SK-N-SH (cell line): ENCODE measurements around the gene FBXL15.

Source experiments
- CHD2 ChIP-seq: fragments of 150-350 bp; IDR thresholded peaks from 2 replicates; pipeline ENCODE4 v1.6.1; 2018; ENCODE audit warnings: low read length; ENCODE audit not compliant: partially characterized antibody
- EP300 ChIP-seq, 2 experiments: IDR thresholded peaks; 2 replicates each; pipeline versions ENCODE4 v1.4.0 to v1.6.1; 2012; ENCODE audit warnings: borderline replicate concordance in 1 of 2, low read depth in 1 of 2, low read length in 1 of 2
- FOXJ3 ChIP-seq: sonication (generic); formaldehyde crosslinking; IDR thresholded peaks from 2 replicates; pipeline ENCODE4 v1.5.1; 2020; ENCODE audit warnings: mild to moderate bottlenecking, missing genetic modification reagents
- GABPA ChIP-seq: IDR thresholded peaks from 2 replicates; pipeline ENCODE4 v1.4.0; 2012; ENCODE audit warnings: low read depth, mild to moderate bottlenecking
- MEF2A ChIP-seq: IDR thresholded peaks from 2 replicates; pipeline ENCODE4 v1.4.0; 2012; ENCODE audit warnings: low read depth, borderline replicate concordance
- POLR2AphosphoS5 ChIP-seq: IDR thresholded peaks from 2 replicates; pipeline ENCODE4 v1.6.1; 2012; ENCODE audit warnings: low read depth, low read length
- TAF1 ChIP-seq: IDR thresholded peaks from 2 replicates; pipeline ENCODE4 v1.6.1; 2012; ENCODE audit warnings: low read depth, mild to moderate bottlenecking, low read length, moderate library complexity, borderline replicate concordance
- YY1 ChIP-seq: IDR thresholded peaks from 2 replicates; pipeline ENCODE4 v1.4.0; 2012; ENCODE audit warnings: low read depth, mild to moderate bottlenecking
- TF ChIP-seq, protein P1 (sequence below): fragments of 200-600 bp; sonication (generic); IDR thresholded peaks from 2 replicates; pipeline ENCODE4 v1.6.1; 2017; ENCODE audit warnings: antibody characterized with exemption, mild to moderate bottlenecking, moderate library complexity
- TF ChIP-seq, protein P2 (sequence below): IDR thresholded peaks from 2 replicates; pipeline ENCODE4 v1.4.0; 2012; ENCODE audit warnings: low read depth, borderline replicate concordance
- TF ChIP-seq, protein P3 (sequence below): IDR thresholded peaks from 2 replicates; pipeline ENCODE4 v1.6.1; 2012; ENCODE audit warnings: mild to moderate bottlenecking, low read depth, low read length, moderate library complexity

DNA sequence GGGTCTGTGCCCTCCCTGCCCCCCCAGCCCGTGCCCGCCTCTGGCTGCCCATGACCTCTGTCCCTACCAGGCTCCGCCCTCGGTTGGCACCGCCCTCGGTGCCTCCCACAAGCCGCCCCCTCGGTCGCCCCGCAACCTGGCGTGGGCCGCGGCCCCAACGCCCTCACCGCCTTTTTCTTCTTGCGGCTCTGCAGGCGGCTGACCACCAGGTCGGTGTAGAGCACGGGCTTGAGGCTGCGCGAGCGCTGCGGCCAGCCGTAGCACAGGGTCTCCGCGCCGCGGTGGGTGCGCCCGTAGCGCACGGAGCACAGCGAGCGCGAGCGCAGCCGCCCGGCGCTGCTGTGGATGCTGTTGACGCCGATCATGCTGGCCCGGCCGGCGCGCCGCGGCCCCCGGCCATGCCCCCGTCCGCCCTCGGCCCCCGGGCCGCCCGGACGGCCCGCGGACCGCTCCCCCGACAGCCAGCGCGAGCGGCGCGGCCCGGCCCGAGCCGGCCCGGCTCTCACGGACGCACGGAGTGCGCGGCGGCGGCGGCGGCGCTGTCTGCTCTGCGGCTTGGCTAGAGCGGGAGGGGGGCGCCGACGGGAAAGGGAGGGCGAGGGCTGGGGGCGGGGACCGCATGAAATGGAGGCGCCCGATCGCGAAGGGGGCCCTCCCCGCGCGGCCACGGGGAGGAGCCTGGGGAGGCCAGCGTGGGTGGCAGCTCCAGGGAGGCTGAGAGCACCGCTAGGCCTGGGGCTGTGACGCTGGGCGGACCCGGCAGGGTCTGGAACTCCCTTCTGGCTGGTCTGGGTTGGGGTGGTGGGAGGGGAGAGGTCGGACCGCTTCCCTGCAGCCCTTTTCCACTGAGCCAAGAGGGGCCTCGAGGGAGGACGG, 11.7 kb upstream of the FBXL15 start:
- TF ChIP-seq, protein P1, sequence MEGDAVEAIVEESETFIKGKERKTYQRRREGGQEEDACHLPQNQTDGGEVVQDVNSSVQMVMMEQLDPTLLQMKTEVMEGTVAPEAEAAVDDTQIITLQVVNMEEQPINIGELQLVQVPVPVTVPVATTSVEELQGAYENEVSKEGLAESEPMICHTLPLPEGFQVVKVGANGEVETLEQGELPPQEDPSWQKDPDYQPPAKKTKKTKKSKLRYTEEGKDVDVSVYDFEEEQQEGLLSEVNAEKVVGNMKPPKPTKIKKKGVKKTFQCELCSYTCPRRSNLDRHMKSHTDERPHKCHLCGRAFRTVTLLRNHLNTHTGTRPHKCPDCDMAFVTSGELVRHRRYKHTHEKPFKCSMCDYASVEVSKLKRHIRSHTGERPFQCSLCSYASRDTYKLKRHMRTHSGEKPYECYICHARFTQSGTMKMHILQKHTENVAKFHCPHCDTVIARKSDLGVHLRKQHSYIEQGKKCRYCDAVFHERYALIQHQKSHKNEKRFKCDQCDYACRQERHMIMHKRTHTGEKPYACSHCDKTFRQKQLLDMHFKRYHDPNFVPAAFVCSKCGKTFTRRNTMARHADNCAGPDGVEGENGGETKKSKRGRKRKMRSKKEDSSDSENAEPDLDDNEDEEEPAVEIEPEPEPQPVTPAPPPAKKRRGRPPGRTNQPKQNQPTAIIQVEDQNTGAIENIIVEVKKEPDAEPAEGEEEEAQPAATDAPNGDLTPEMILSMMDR, result no peak
- TF ChIP-seq, protein P2, sequence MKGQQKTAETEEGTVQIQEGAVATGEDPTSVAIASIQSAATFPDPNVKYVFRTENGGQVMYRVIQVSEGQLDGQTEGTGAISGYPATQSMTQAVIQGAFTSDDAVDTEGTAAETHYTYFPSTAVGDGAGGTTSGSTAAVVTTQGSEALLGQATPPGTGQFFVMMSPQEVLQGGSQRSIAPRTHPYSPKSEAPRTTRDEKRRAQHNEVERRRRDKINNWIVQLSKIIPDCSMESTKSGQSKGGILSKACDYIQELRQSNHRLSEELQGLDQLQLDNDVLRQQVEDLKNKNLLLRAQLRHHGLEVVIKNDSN, result no peak
- TF ChIP-seq, protein P3, sequence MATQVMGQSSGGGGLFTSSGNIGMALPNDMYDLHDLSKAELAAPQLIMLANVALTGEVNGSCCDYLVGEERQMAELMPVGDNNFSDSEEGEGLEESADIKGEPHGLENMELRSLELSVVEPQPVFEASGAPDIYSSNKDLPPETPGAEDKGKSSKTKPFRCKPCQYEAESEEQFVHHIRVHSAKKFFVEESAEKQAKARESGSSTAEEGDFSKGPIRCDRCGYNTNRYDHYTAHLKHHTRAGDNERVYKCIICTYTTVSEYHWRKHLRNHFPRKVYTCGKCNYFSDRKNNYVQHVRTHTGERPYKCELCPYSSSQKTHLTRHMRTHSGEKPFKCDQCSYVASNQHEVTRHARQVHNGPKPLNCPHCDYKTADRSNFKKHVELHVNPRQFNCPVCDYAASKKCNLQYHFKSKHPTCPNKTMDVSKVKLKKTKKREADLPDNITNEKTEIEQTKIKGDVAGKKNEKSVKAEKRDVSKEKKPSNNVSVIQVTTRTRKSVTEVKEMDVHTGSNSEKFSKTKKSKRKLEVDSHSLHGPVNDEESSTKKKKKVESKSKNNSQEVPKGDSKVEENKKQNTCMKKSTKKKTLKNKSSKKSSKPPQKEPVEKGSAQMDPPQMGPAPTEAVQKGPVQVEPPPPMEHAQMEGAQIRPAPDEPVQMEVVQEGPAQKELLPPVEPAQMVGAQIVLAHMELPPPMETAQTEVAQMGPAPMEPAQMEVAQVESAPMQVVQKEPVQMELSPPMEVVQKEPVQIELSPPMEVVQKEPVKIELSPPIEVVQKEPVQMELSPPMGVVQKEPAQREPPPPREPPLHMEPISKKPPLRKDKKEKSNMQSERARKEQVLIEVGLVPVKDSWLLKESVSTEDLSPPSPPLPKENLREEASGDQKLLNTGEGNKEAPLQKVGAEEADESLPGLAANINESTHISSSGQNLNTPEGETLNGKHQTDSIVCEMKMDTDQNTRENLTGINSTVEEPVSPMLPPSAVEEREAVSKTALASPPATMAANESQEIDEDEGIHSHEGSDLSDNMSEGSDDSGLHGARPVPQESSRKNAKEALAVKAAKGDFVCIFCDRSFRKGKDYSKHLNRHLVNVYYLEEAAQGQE, result no peak
- no peak for TF ChIP-seq FOXJ3 (CRISPR knock-in tag)
- TF ChIP-seq GABPA, result no peak
- no peak for TF ChIP-seq EP300 (IDR thresholded peaks at IDR 0.05; ENCODE audit: borderline replicate concordance in 1 of 2, low read depth in 1 of 2, low read length in 1 of 2)
- TF ChIP-seq MEF2A, result no peak
- no peak for TF ChIP-seq YY1
- no peak for TF ChIP-seq POLR2AphosphoS5
- no peak for TF ChIP-seq CHD2
- TF ChIP-seq TAF1, result no peak
